Right cardiac atrium (tissue), 5 donors: Measurements from ENCODE around the gene PCBP3. TPM values are rescaled to one million over a fixed set of nuclear protein-coding genes. Genes with fewer than 3 reads are reported as not detected.
A peak's percentile ranks its signal among the peaks of the same experiment; 100 is the strongest.

Experiments
- ATAC-seq, 2 donors: fragments of 200-7000 bp; cut with Tn5 transposase; one replicate each; pipeline versions ENCODE4 v1.8.0 to v1.9.1; 2020; ENCODE audit warnings: moderate library complexity in 2 of 2, mild to moderate bottlenecking in 1 of 2
- DNase-seq, 3 donors: peaks; one replicate each; pipeline ENCODE4 v3.0.0-alpha.2; 2020
- H3K27ac ChIP-seq: one replicate; pipeline ENCODE4 v1.5.1; 2013; ENCODE audit warnings: mild to moderate bottlenecking, low read length, control low read depth, moderate library complexity
- H3K27me3 ChIP-seq: one replicate; pipeline ENCODE4 v1.6.1; 2013; ENCODE audit not compliant: control insufficient read depth, insufficient read depth
- H3K4me1 ChIP-seq: one replicate; pipeline ENCODE4 v1.6.1; 2013; ENCODE audit warnings: low read length; ENCODE audit not compliant: control insufficient read depth, insufficient read depth
- H3K4me3 ChIP-seq: one replicate; pipeline ENCODE4 v1.5.1; 2013; ENCODE audit warnings: low read length, control low read depth
- H3K9me3 ChIP-seq: one replicate; pipeline ENCODE4 v1.6.1; 2013; ENCODE audit warnings: low read length; ENCODE audit not compliant: control insufficient read depth
- WGBS: extraction: QIAGEN DNeasy Blood & Tissue Kit; methylation state at CpG from one replicate; pipeline ENCODE4 v1.1.7; 2013; 5-methylcytosine and 5-hydroxymethylcytosine counted together
- intact Hi-C, 4 donors: fragments of 100-400 bp; cut with DNase I; formaldehyde crosslinking; loops; one replicate each; pipeline versions ENCODE4 v1.11.0 to v1.14.0; 2022 to 2023
- polyA plus RNA-seq: library from polyadenylated mRNA; stranded (reverse); fragments of 200-250 nt; gene quantifications from one replicate; pipeline ENCODE4 v1.2.3, GENCODE V29; 2013
- total RNA-seq, 4 donors: library from RNA; stranded (reverse); fragmentation: NEBNext Ultra II Directional; extraction: Animal tissue kit (Norgen Biotek cat#: 25700); gene quantifications; one replicate each; pipeline ENCODE4 v1.2.1, GENCODE V29; 2021
- donor health status: healthy with polysubstance abuse.
- donor health status: DM: no; HTN: yes; CAD: no.
- donor health status: DM: no; HTN: no; CAD: no.
- donor health status: DM: no; HTN: yes; CAD: no; lungs with severe emphysema.
- donor health status: DM: yes; HTN: yes; CAD: no.

PCBP3 gene
- total and polyA plus RNA-seq, 5 donors = 1.2 to 4.9 (median 3.4) TPM

DNA sequence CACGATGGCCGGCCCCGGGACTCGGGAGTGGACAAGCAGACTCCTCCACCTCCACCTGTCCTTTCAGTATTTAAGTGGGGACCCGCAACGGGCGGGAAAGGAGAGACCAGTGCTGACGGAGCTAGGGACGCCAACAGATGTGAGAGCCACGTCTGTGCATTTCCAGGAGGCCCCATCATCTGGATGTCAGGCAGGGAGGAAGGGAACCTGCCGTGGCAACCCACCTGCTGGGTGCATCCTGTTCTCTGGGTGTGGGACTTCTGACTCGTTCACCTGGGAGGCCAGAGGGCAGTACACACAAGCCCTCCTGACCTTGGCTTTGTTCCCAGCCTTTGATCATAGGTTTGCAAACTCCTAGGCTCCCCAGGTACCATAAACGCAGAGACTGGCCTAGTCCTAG is 5.6 kb upstream of the PCBP3 start:
- Histone ChIP-seq H3K4me3 (no peak overlapping the region), H3K4me1 (no peaks in the 10 kb centered on the region), H3K27ac (no peak overlapping the region), H3K9me3 (no peaks in the 10 kb centered on the region), H3K27me3 (no peaks in the 10 kb centered on the region)
- DNase-seq (peak in 1 of 3 donors; percentile 55), ATAC-seq (no peak)
- WGBS = 72% methylated on average over 13 of the region's 13 CpGs
- intact Hi-C loops = no loop called here

DNA sequence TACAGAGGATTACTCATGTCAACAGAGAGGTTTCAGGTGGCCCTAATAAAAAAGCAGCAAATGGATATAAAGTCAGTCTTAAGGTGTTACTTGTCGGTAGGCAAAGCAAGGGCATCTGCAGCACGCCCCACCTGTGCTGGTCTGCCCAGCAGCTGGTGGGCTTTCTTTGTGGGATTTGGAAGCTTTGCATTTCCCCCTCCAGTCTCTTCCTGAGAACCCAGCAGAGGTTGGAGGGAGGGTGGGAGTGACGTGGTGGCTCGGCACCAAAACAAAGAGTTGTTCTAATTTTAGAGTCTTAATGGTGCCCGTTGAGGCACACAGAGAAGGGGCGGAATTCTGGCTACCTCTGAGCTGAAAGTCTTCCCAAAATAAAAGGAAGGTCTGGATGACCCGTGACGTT is 4.8 kb upstream of the PCBP3 start:
- 34% methylated on average over 8 of the region's 8 CpGs for WGBS
- Histone ChIP-seq H3K27ac (no peak overlapping the region), H3K4me1 (no peaks in the 10 kb centered on the region), H3K27me3 (no peaks in the 10 kb centered on the region), H3K4me3 (no peak overlapping the region), H3K9me3 (no peaks in the 10 kb centered on the region)
- ATAC-seq (no peak), DNase-seq (no peak)
- intact Hi-C loops = no loop called here

DNA sequence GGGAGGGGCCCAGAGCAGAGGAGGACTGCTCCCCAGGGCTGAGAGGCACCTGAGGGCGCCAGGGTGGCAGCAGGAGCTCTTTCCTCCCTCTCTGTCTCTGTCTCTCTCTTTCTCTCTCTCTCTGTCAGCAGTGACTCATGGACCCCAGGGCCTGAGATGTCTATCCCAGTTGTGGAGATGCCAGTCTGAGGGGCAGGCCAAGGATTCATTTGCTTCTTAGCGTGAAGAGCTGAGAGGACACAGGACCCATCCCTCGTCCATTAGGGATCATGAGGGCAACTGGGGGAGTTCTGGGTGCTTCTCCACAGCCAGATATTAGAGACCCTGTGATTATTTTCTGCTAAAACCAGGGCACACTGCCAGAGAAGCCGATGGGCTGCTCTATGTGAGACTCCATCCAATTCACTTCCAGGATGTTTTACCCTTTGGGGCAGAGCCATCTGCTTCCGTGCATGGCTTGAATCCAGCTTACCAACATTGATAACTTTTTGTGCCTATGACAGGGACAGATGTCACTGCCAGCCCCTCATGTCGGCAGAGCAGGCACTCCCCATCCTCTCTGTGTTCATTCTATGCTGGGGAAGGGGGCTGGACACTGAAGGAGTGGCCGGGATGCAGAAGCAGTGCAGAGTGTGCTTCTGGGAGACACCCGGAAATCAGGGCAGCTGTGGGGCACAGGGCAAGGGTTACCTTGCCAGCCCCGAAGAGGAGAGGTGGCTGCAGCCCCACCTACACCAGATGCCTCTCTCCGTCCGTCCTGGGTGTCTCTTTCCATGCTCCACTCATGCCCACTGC is 4.1 kb upstream of the PCBP3 start:
- Histone ChIP-seq H3K27me3 (no peaks in the 10 kb centered on the region), H3K4me1 (no peaks in the 10 kb centered on the region), H3K4me3 (no peak overlapping the region), H3K9me3 (no peaks in the 10 kb centered on the region), H3K27ac (no peak overlapping the region)
- WGBS = 53% methylated on average over 11 of the region's 11 CpGs
- DNase-seq (peak in 1 of 3 donors; percentile 26), ATAC-seq (no peak)
- intact Hi-C loops = no loop called here

DNA sequence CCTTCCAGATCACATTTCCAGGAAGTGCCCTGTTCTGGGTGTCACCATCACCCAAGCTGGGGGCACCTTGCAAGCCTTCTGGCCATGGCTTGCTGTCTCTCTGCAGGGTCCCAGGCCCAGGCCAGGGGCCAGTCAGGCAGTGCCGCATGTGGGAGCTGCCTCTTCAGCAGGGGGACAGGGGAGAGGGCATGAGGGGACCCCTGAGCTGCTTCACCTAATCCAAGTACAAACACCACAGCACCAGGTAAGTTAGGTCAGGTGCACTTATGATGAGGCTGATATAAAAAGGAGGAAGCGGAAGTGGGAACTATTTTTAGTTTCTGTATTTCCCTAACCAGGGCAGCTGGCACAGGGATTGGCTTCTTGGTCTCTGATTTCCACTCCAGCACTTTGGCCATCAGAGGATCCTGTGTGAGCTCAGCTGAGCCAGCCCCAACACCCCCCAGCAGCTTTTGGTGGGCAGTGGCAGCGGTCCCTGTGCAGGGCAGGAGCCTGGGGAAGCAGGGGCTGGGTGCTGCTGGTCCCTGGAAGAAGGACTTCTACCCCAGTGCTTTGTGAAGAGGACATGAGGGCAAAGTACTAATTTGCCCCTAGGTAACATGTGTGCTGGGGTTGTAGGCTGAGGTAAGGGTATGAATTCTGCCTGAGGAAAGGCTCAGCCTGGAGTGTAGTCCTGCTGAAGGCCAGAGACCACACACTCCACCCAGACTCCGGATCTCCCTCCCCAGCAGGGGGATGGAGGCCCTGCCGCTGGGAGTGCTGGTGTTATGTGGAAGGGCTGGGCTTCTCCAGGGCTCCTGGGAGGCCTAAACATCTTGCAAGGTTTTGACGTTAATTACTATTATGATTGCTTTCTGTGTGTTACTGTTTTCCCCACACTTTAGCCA is 3.3 kb upstream of the PCBP3 start:
- WGBS = 58% methylated on average over 6 of the region's 6 CpGs
- H3K27me3 ChIP-seq = no peaks in the 10 kb centered on the region
- peak in 1 of 3 donors; percentile 26 for DNase-seq
- no peak overlapping the region for H3K27ac ChIP-seq
- H3K4me3 ChIP-seq = no peak overlapping the region
- no peaks in the 10 kb centered on the region for H3K4me1 ChIP-seq
- H3K9me3 ChIP-seq = no peaks in the 10 kb centered on the region
- no peak for ATAC-seq
- intact Hi-C loops = no loop called here

DNA sequence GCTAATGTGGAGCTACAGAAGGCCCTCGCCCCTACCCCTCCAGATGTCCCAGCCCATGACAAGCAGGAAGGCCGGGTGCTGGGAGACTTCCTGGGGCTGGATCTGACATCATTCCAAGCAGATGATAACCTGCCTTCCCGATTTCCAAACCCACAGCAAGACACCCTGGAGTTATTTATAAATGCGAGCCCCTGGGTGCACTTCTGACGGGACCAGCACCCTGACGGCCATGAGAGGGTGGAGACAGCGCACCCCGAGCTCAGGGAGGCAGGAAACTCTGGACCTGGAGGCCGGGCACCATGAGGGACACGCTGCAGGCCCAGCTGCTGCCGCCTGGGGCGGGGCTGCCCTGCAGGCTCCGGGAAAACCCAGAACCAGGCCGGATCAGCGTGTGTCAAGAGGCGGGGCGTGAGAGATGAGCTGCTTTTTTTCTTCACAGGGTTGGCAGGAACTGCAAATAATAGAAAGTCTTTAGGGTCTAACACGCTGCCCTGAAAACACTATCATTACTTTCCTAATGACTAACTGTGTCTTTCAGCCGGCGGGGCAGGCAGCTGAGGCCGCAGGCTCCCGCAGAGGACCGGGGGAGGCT is 2.5 kb upstream of the PCBP3 start:
- DNase-seq (peak; percentile 47 to 72 (median 64)), ATAC-seq (peak in 1 of 2 donors; percentile 12)
- H3K27me3 ChIP-seq = no peaks in the 10 kb centered on the region
- no peak overlapping the region for H3K27ac ChIP-seq
- H3K4me3 ChIP-seq = no peak overlapping the region
- intact Hi-C loops = no loop called here
- H3K9me3 ChIP-seq = no peaks in the 10 kb centered on the region
- H3K4me1 ChIP-seq = no peaks in the 10 kb centered on the region
- WGBS = 50% methylated on average over 23 of the region's 23 CpGs

DNA sequence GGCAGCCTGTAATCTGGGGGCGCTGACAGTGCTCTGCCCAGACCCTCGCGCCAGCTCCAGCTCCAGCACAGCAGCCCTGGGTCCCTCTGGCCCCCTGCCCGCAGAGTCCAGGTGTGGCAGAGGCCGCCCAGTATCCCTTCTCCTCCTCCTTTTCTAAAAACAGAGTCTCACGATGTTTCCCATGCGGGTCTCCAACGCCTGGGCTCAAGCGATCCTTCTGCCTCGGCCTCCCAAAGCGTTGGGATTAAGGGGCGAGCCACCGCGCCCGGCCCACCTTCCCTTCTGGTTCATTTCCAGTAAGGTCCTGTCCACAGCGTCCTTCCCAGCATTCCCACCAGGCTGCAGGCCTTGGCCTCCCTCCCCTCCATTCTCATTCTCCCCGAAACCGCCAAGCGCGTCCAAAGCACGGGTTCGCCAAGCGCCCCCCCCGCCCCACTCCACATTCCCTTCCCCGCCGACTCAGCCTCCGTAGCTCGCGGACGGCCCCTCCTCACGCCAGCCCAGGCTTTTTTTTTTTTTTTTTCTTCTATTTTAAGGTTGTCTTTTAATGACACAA is 2.0 kb upstream of the PCBP3 start:
- Histone ChIP-seq H3K9me3 (no peaks in the 10 kb centered on the region), H3K4me1 (no peaks in the 10 kb centered on the region), H3K27ac (no peak overlapping the region), H3K4me3 (no peak overlapping the region), H3K27me3 (no peaks in the 10 kb centered on the region)
- 58% methylated on average over 31 of the region's 31 CpGs for WGBS
- DNase-seq (peak in 2 of 3 donors; percentile 49 to 53), ATAC-seq (no peak)
- intact Hi-C loops = no loop called here

DNA sequence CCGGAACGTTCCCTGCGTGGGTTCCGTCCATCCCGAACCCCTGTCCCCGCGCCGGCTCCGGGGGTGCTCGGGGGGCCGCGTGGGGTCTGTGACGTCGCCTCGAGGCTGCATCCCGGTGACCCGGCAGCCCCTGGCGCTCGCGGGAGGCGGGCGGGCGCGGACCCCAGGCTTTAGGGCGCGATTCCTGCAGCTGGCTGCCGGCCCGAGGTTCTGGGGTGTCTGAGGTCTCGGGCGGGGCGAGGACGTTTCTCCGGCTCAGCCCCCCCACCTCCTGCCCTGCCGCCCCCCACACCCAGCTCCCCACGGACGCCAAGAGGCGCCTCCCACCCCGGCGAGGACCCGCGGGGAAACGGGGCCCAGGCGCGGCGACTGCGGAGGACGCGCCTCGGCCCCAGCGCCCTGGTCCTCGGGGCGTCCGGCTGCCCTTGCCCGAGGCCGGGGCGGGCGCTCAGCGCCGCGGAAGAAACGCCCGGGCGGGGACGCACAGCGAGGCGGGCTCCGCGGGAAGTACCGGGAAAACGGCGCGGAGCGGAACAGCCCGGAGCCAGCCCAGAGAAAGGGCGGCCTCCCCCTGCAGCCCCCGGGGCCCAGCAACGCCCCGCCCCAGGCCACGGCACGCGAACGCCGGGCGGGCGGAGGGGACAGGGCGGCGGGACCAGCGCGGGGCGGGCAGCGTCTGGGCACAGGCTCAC is 1.3 kb upstream of the PCBP3 start:
- H3K9me3 ChIP-seq = no peaks in the 10 kb centered on the region
- H3K4me3 ChIP-seq = peak overlapping the region; percentile 95
- ATAC-seq (peak in 1 of 2 donors; percentile 6), DNase-seq (peak in 2 of 3 donors; percentile 65 to 71)
- H3K27me3 ChIP-seq = no peaks in the 10 kb centered on the region
- no peaks in the 10 kb centered on the region for H3K4me1 ChIP-seq
- 7% methylated on average over 90 of the region's 91 CpGs for WGBS
- intact Hi-C loops = no loop called here
- H3K27ac ChIP-seq = no peak overlapping the region

DNA sequence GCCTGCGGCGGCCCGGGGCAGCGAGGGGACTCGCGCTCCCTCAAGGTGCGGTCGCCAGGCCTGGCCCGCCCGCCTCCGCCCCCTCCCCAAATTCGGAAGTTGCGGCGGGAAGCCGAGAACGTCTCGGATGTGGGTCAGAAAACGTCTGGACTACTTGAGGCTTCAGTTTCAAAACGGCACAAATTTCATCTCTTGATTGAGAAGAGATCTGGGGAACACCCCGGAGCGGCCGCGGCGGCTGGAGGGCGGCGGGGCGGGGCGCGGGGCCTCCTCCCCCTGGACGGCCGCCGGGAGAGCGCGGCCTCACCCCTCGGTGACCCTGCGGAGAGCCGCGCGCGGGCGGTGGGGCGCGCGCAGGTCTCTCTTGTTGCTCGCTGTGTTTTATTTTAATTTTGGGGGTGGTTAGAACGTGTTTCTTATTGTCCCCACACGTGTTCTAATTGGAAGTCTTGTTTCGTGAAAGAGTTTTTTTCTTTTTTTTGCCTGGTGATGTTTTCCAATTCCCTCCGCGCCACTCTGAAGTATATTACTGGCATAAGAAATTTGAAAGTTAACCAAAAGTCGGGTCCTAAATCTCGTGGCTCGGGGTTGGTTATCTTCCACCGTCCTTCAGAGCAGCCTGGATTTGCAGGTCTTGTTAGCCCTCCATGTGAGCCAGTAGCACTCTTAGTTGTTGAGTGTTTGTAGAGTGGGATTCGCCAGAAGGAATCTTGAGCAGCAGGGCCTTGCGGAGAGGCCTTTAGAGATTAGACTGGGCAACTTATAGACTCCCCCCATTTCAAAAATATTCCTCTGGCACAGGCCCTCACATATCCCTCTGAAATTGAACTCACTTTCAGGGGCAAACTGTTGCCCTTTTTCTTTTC is 749 bp downstream of the PCBP3 start:
- intact Hi-C loops = no loop called here
- Histone ChIP-seq H3K9me3 (no peaks in the 10 kb centered on the region), H3K4me3 (peak overlapping the region; percentile 95), H3K4me1 (no peaks in the 10 kb centered on the region), H3K27me3 (no peaks in the 10 kb centered on the region), H3K27ac (no peak overlapping the region)
- DNase-seq (peak; percentile 17 to 72 (median 53)), ATAC-seq (no peak)
- 5% methylated on average over 56 of the region's 56 CpGs for WGBS

DNA sequence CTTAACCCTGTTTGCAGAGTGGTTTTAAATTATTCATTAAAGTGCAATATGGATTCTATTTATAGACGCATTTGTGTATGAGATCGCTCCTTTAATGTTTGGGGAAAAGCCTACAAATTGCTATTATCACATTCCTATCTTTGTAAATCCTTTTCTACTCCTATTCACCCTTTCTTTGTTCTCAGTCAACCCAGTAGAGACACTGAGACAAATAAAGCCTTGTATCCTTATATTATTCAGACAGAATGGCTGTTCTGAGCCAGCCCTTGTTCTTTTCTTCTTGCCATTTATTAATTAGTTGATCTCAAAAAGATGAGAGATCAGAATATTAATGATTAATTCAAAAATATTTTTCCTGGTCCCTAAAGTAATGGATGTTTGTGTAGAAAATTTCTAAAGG is 8.4 kb downstream of the PCBP3 start:
- DNase-seq = no peak
- Histone ChIP-seq H3K27me3 (no peaks in the 10 kb centered on the region), H3K4me3 (no peak overlapping the region), H3K27ac (no peak overlapping the region), H3K4me1 (no peaks in the 10 kb centered on the region), H3K9me3 (no peaks in the 10 kb centered on the region)
- ATAC-seq = no peak
- WGBS = 67% methylated on average over 2 of the region's 2 CpGs
- intact Hi-C loops = no loop called here

DNA sequence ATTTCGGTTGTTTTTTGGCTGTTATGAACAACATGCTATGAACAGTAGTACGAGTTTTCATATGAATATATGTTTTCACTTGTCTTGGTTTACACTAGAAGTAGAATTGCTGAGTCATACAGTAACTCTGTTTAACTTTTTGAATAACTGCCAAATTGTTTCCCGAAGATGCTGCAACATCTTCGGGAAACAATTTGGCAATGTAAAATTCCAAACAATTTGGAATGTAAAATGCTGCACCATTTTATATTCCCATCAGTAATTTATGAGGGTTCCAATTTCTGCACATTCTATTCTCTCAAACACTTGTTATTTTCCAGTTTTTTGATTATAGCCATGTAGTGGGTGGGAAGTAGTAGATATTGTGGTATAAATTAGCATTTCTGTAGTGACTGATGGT is 11.6 kb downstream of the PCBP3 start:
- Histone ChIP-seq H3K27me3 (no peaks in the 10 kb centered on the region), H3K4me1 (no peaks in the 10 kb centered on the region), H3K4me3 (no peak overlapping the region), H3K27ac (no peak overlapping the region), H3K9me3 (no peaks in the 10 kb centered on the region)
- ATAC-seq (no peak), DNase-seq (no peak)
- WGBS = 63% methylated on average over 4 of the region's 4 CpGs
- intact Hi-C loops = no loop called here
